MM.1S (cell line): ENCODE results near the gene PGS1.

Source experiments
- CTCF ChIP-seq: fragments of 300-600 bp; sonication (generic); IDR thresholded peaks from 2 replicates; pipeline ENCODE4 v1.5.1; 2016; ENCODE audit warnings: antibody characterized with exemption, low read length, mixed read lengths
- EZH2phosphoT487 ChIP-seq: fragments of 300-600 bp; sonication (generic); IDR thresholded peaks from 2 replicates; pipeline ENCODE4 v1.6.1; 2018; ENCODE audit warnings: antibody characterized with exemption, low read length

- TF ChIP-seq CTCF (no peak), EZH2phosphoT487 (no peak)
Measured at GRCh38 chr17:78459696-78460095, 81.2 kb downstream of the PGS1 start.
